WTC11 (cell line): Measurements from ENCODE around the gene NFS1. TPM values are rescaled to one million over a fixed set of nuclear protein-coding genes. Genes with fewer than 3 reads are reported as not detected.

ENCODE experiments used
- ATAC-seq: fragments of 200-7000 bp; cut with Tn5 transposase; 2 replicates; pipeline ENCODE4 v1.10.0; 2021; ENCODE audit warnings: mild to moderate bottlenecking, moderate library complexity
- CTCF ChIA-PET: fragments of 300-600 bp; sonication (Branson Sonifier 250); formaldehyde crosslinking; loops from one replicate; lab custom pipeline; 2021; ENCODE audit warnings: antibody characterized with exemption; lab: Charles Lee
- POLR2A ChIA-PET: fragments of 350-600 bp; sonication (Branson Sonifier 250); formaldehyde crosslinking; loops from one replicate; lab custom pipeline; 2021; ENCODE audit warnings: antibody characterized with exemption; lab: Charles Lee
- DNase-seq: peaks from one replicate; pipeline ENCODE4 v3.0.0; 2021; ENCODE audit warnings: low spot score
- H3K27ac Mint-ChIP-seq: 2 replicates; pipeline ENCODE4 v1.8.0; 2021; ENCODE audit warnings: mixed read lengths
- H3K27me3 Mint-ChIP-seq: 2 replicates; pipeline ENCODE4 v1.8.0; 2021; ENCODE audit warnings: low read depth, mild to moderate bottlenecking, moderate library complexity, mixed read lengths
- H3K36me3 Mint-ChIP-seq: 2 replicates; pipeline ENCODE4 v1.8.0; 2021; ENCODE audit warnings: mixed read lengths
- H3K4me1 Mint-ChIP-seq: 2 replicates; pipeline ENCODE4 v1.8.0; 2022; ENCODE audit warnings: mixed read lengths
- H3K4me3 Mint-ChIP-seq: 2 replicates; pipeline ENCODE4 v1.8.0; 2021; ENCODE audit warnings: mild to moderate bottlenecking, moderate library complexity, mixed read lengths
- H3K9me3 Mint-ChIP-seq: 2 replicates; pipeline ENCODE4 v1.8.0; 2021; ENCODE audit warnings: mixed read lengths
- CTCF ChIP-seq: fragments of 200-600 bp; IDR thresholded peaks from 2 replicates; pipeline ENCODE4 v1.8.0; 2022; ENCODE audit warnings: antibody characterized with exemption
- GRHL2 ChIP-seq: fragments of 250-450 bp; sonication (Bioruptor Pico); IDR thresholded peaks from 2 replicates; pipeline ENCODE4 v1.8.0; 2022; ENCODE audit warnings: mild to moderate bottlenecking, moderate library complexity; ENCODE audit not compliant: insufficient replicate concordance, severe bottlenecking
- JUN ChIP-seq: sonication (generic); formaldehyde crosslinking; IDR thresholded peaks from 2 replicates; pipeline ENCODE4 v1.8.0; 2023; ENCODE audit warnings: mild to moderate bottlenecking, missing genetic modification reagents
- NFATC4 ChIP-seq: fragments of 250-450 bp; sonication (Bioruptor Pico); IDR thresholded peaks from 2 replicates; pipeline ENCODE4 v1.9.0; 2021; ENCODE audit warnings: mild to moderate bottlenecking
- RORB ChIP-seq: fragments of 250-450 bp; sonication (Bioruptor Pico); IDR thresholded peaks from 2 replicates; pipeline ENCODE4 v1.9.0; 2021; ENCODE audit warnings: mild to moderate bottlenecking
- SMAD4 ChIP-seq: sonication (generic); formaldehyde crosslinking; IDR thresholded peaks from 2 replicates; pipeline ENCODE4 v1.8.0; 2022; ENCODE audit warnings: mild to moderate bottlenecking, missing genetic modification reagents
- SOX15 ChIP-seq: fragments of 250-450 bp; sonication (Bioruptor Pico); IDR thresholded peaks from 2 replicates; pipeline ENCODE4 v1.9.0; 2021; ENCODE audit warnings: mild to moderate bottlenecking
- TEAD1 ChIP-seq: sonication (generic); formaldehyde crosslinking; IDR thresholded peaks from 2 replicates; pipeline ENCODE4 v1.8.0; 2022; ENCODE audit warnings: mild to moderate bottlenecking, missing genetic modification reagents
- ZNF138 ChIP-seq: sonication (generic); formaldehyde crosslinking; conservative IDR thresholded peaks from 2 replicates; pipeline ENCODE4 v1.8.1; 2022; ENCODE audit warnings: mild to moderate bottlenecking, moderate library complexity, missing genetic modification reagents
- ZNF219 ChIP-seq: sonication (generic); formaldehyde crosslinking; IDR thresholded peaks from 2 replicates; pipeline ENCODE4 v1.8.0; 2023; ENCODE audit warnings: missing genetic modification reagents, mild to moderate bottlenecking, borderline replicate concordance
- total RNA-seq: library from RNA; stranded (reverse); gene quantifications from 3 replicates; pipeline ENCODE4 v1.2.3, GENCODE V29; 2021
- TF ChIP-seq, protein P1 (sequence below): sonication (generic); formaldehyde crosslinking; IDR thresholded peaks from 2 replicates; pipeline ENCODE4 v1.8.1; 2023; ENCODE audit warnings: mild to moderate bottlenecking, missing genetic modification reagents, moderate library complexity
- TF ChIP-seq, protein P2 (sequence below): sonication (generic); formaldehyde crosslinking; IDR thresholded peaks from 2 replicates; pipeline ENCODE4 v1.8.0; 2022; ENCODE audit warnings: mild to moderate bottlenecking, missing genetic modification reagents
- TF ChIP-seq, protein P3 (sequence below): sonication (generic); formaldehyde crosslinking; IDR thresholded peaks from 2 replicates; pipeline ENCODE4 v1.8.1; 2023; ENCODE audit warnings: mild to moderate bottlenecking, missing genetic modification reagents
- TF ChIP-seq, protein P4 (sequence below): sonication (generic); formaldehyde crosslinking; IDR thresholded peaks from 2 replicates; pipeline ENCODE4 v1.8.0; 2023; ENCODE audit warnings: mild to moderate bottlenecking, missing genetic modification reagents
- TF ChIP-seq, protein P5 (sequence below): fragments of 250-450 bp; sonication (Bioruptor Pico); IDR thresholded peaks from 2 replicates; pipeline ENCODE4 v1.8.0; 2021; ENCODE audit warnings: mild to moderate bottlenecking

Gene NFS1
- total RNA-seq, 1 experiment from 2014 or later, result 36.1 TPM

DNA sequence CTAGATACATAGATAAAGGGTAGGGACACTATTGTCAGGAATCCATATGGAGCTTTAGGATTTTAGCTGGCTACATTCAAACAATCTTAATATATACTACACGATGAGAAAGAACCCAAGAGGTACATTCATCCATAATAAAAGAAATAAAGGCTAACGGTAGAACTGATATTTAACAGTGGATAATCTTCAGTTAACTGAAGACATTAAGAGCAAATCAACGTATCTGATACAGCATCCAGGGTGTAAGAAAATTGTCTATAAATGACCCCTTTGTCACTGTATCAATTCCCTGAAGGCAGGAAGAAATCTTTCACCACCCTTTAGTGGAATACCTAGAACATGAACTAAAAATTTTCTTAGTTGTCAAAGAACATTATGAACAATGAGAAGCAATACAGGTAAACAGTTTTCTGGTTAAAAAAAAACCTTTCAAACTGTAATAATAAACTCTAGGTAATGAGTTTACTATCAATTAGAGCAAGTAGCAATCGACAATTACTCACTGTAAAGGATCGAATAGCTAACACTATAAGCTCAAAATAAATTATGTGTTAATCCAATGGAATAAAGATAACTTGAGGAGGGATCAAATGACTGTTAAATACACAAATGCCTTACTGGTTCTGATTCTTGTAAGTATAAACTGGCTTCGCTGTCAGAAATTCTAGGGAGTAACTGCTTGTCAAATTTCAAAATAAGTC lies 11.9 kb upstream of the NFS1 start:
- peaks cover 79% of the 10 kb centered on the region for H3K36me3 Mint-ChIP-seq
- H3K9me3 Mint-ChIP-seq, result no peaks in the 10 kb centered on the region
- no peak for DNase-seq
- H3K4me3 Mint-ChIP-seq, result no peak overlapping the region
- H3K27ac Mint-ChIP-seq, result no peak overlapping the region
- ATAC-seq, result no peak
- no peaks in the 10 kb centered on the region for H3K27me3 Mint-ChIP-seq
- CTCF ChIA-PET, result no interaction called here
- POLR2A ChIA-PET, result interaction anchor here (0.5 to 2.4 kb wide), 2 partner anchors 11 to 31 kb away, joined by 4 to 8 read pairs; partner anchors contain the start of gene RBM39
- H3K4me1 Mint-ChIP-seq, result no peaks in the 10 kb centered on the region
- TF ChIP-seq, protein P1, sequence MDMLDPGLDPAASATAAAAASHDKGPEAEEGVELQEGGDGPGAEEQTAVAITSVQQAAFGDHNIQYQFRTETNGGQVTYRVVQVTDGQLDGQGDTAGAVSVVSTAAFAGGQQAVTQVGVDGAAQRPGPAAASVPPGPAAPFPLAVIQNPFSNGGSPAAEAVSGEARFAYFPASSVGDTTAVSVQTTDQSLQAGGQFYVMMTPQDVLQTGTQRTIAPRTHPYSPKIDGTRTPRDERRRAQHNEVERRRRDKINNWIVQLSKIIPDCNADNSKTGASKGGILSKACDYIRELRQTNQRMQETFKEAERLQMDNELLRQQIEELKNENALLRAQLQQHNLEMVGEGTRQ (CRISPR knock-in tag), result no peak
- TF ChIP-seq, protein P2, sequence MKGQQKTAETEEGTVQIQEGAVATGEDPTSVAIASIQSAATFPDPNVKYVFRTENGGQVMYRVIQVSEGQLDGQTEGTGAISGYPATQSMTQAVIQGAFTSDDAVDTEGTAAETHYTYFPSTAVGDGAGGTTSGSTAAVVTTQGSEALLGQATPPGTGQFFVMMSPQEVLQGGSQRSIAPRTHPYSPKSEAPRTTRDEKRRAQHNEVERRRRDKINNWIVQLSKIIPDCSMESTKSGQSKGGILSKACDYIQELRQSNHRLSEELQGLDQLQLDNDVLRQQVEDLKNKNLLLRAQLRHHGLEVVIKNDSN (CRISPR knock-in tag), result no peak
- TF ChIP-seq, protein P3, sequence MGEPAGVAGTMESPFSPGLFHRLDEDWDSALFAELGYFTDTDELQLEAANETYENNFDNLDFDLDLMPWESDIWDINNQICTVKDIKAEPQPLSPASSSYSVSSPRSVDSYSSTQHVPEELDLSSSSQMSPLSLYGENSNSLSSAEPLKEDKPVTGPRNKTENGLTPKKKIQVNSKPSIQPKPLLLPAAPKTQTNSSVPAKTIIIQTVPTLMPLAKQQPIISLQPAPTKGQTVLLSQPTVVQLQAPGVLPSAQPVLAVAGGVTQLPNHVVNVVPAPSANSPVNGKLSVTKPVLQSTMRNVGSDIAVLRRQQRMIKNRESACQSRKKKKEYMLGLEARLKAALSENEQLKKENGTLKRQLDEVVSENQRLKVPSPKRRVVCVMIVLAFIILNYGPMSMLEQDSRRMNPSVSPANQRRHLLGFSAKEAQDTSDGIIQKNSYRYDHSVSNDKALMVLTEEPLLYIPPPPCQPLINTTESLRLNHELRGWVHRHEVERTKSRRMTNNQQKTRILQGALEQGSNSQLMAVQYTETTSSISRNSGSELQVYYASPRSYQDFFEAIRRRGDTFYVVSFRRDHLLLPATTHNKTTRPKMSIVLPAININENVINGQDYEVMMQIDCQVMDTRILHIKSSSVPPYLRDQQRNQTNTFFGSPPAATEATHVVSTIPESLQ, result no peak
- TF ChIP-seq TEAD1 (CRISPR knock-in tag), result no peak
- TF ChIP-seq JUN, result no peak
- TF ChIP-seq NFATC4 (CRISPR knock-in tag), result no peak
- no peak for TF ChIP-seq ZNF219 (CRISPR knock-in tag)
- no peak for TF ChIP-seq RORB (CRISPR knock-in tag)
- TF ChIP-seq CTCF, result no peak

DNA sequence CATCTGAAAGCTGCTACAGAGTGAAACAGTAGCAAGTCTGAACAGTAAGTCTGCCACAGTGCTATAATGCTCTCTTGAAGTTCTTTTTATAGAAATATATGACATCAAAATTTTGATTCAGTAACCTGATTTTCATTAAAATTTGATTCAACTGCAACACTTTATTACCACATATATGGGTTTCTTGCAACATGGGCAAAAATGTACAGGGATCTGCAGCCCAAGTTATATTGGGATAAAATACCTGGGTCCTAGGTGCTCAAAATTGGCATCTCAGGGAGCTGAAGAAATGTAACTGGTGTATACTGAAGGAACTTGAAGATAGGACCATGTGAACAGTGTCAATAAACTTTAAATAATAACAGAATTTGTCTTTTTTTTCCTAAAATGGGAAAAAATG lies 10.9 kb upstream of the NFS1 start:
- Mint-ChIP-seq H3K9me3 (no peaks in the 10 kb centered on the region), H3K27ac (no peak overlapping the region), H3K4me1 (no peaks in the 10 kb centered on the region), H3K27me3 (no peaks in the 10 kb centered on the region), H3K4me3 (no peak overlapping the region), H3K36me3 (peaks cover 79% of the 10 kb centered on the region)
- no peak for ATAC-seq
- CTCF ChIA-PET, result no interaction called here
- no peak for DNase-seq
- POLR2A ChIA-PET, result interaction anchor here (2.4 kb wide), 1 partner anchor 32 kb away, joined by 8 read pairs; the partner anchor contains the start of gene RBM39
- TF ChIP-seq SOX15 (no peak), SMAD4 (no peak), CTCF (no peak), GRHL2 (CRISPR knock-in tag) (no peak), ZNF138 (CRISPR knock-in tag) (no peak)
- TF ChIP-seq, protein P4, sequence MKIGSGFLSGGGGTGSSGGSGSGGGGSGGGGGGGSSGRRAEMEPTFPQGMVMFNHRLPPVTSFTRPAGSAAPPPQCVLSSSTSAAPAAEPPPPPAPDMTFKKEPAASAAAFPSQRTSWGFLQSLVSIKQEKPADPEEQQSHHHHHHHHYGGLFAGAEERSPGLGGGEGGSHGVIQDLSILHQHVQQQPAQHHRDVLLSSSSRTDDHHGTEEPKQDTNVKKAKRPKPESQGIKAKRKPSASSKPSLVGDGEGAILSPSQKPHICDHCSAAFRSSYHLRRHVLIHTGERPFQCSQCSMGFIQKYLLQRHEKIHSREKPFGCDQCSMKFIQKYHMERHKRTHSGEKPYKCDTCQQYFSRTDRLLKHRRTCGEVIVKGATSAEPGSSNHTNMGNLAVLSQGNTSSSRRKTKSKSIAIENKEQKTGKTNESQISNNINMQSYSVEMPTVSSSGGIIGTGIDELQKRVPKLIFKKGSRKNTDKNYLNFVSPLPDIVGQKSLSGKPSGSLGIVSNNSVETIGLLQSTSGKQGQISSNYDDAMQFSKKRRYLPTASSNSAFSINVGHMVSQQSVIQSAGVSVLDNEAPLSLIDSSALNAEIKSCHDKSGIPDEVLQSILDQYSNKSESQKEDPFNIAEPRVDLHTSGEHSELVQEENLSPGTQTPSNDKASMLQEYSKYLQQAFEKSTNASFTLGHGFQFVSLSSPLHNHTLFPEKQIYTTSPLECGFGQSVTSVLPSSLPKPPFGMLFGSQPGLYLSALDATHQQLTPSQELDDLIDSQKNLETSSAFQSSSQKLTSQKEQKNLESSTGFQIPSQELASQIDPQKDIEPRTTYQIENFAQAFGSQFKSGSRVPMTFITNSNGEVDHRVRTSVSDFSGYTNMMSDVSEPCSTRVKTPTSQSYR (CRISPR knock-in tag), result no peak
- TF ChIP-seq, protein P5, sequence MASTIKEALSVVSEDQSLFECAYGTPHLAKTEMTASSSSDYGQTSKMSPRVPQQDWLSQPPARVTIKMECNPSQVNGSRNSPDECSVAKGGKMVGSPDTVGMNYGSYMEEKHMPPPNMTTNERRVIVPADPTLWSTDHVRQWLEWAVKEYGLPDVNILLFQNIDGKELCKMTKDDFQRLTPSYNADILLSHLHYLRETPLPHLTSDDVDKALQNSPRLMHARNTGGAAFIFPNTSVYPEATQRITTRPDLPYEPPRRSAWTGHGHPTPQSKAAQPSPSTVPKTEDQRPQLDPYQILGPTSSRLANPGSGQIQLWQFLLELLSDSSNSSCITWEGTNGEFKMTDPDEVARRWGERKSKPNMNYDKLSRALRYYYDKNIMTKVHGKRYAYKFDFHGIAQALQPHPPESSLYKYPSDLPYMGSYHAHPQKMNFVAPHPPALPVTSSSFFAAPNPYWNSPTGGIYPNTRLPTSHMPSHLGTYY (CRISPR knock-in tag), result no peak
